Small intestine (tissue), 7 donors: ENCODE data around the gene NRG3. TPM values are rescaled to one million over a fixed set of nuclear protein-coding genes. Genes with fewer than 3 reads are reported as not detected.

Source experiments
- DNase-seq, 2 donors: peaks; one replicate each; pipeline versions ENCODE4 v3.0.0 to v3.0.0-alpha.2; 2013
- FAIRE-seq: peaks from 2 replicates; lab custom pipeline; 2012; peaks lifted over from hg19 to GRCh38; lab: Jason Lieb, UNC
- H3K27ac ChIP-seq, 3 donors: one replicate each; pipeline ENCODE4 v1.5.1; 2013; ENCODE audit warnings: low read length in 2 of 3, mild to moderate bottlenecking in 2 of 3, control low read depth in 1 of 3, inconsistent platforms in 1 of 3, low read depth in 1 of 3, moderate library complexity in 1 of 3
- H3K27me3 ChIP-seq, 3 donors: one replicate each; pipeline ENCODE4 v1.6.1; 2013; ENCODE audit warnings: low read length in 3 of 3, inconsistent platforms in 1 of 3; ENCODE audit not compliant: control insufficient read depth in 3 of 3, insufficient read depth in 3 of 3
- H3K36me3 ChIP-seq, 3 donors: one replicate each; pipeline ENCODE4 v1.6.1; 2013; ENCODE audit warnings: low read length in 3 of 3, inconsistent platforms in 1 of 3, low read depth in 1 of 3, mild to moderate bottlenecking in 1 of 3, moderate library complexity in 1 of 3; ENCODE audit not compliant: control insufficient read depth in 3 of 3, insufficient read depth in 2 of 3
- H3K4me1 ChIP-seq, 3 donors: one replicate each; pipeline ENCODE4 v1.6.1; 2013; ENCODE audit warnings: low read length in 2 of 3, inconsistent platforms in 1 of 3, low read depth in 1 of 3, mild to moderate bottlenecking in 1 of 3, moderate library complexity in 1 of 3; ENCODE audit not compliant: control insufficient read depth in 3 of 3, insufficient read depth in 2 of 3
- H3K4me3 ChIP-seq, 3 donors: one replicate each; pipeline ENCODE4 v1.5.1; 2013; ENCODE audit warnings: low read length in 3 of 3, control low read depth in 1 of 3, inconsistent platforms in 1 of 3, low read depth in 1 of 3, mild to moderate bottlenecking in 1 of 3, moderate library complexity in 1 of 3
- H3K9me3 ChIP-seq, 2 donors: one replicate each; pipeline ENCODE4 v1.6.1; 2013; ENCODE audit warnings: low read depth in 1 of 2, low read length in 1 of 2; ENCODE audit not compliant: control insufficient read depth in 2 of 2, insufficient read depth in 1 of 2
- WGBS, 3 donors: extraction: QIAGEN DNeasy Blood & Tissue Kit; methylation state at CpG; one replicate each; pipeline ENCODE4 v1.1.7; 2013; 5-methylcytosine and 5-hydroxymethylcytosine counted together
- polyA plus RNA-seq, 4 donors: library from polyadenylated mRNA; stranded (reverse) in 3 of 4; unstranded in 1 of 4; fragments of 200-250 nt in 3 of 4; fragments of 120-200 nt in 1 of 4; gene quantifications; one replicate each; pipeline versions ENCODE4 v1.2.1 to v1.2.3, GENCODE V29; 2013
- donor health status: healthy with polysubstance abuse.
- donor health status: control.
- donor health status: control.
- donor health status: Bipolar disorder and iron deficiency.
- donor health status: healthy.

Gene NRG3
- polyA plus RNA-seq, 4 donors: 0.25 to 0.72 TPM; not detected in 2

- no peak overlapping the region for H3K4me3 ChIP-seq
- FAIRE-seq: no peak
- 81 to 84% (median 84%) methylated on average over 2 of the region's 2 CpGs for WGBS, 3 donors
- no peaks in the 10 kb centered on the region for H3K27me3 ChIP-seq
- H3K9me3 ChIP-seq: peaks cover 0 to 1% of the 10 kb centered on the region in 2 donors
- H3K36me3 ChIP-seq: no peaks in the 10 kb centered on the region
- H3K4me1 ChIP-seq: no peaks in the 10 kb centered on the region
- no peak for DNase-seq
- no peak overlapping the region for H3K27ac ChIP-seq
Observed at GRCh38 chr10:82543631-82544030, 668.6 kb downstream of the NRG3 start.

GRCh38 chr10:82544377-82544776, 669.4 kb downstream of the NRG3 start:
- no peak for DNase-seq
- Histone ChIP-seq H3K4me3 (no peak overlapping the region), H3K36me3 (no peaks in the 10 kb centered on the region), H3K27ac (no peak overlapping the region), H3K4me1 (no peaks in the 10 kb centered on the region), H3K9me3 (peaks cover 0 to 1% of the 10 kb centered on the region in 2 donors), H3K27me3 (no peaks in the 10 kb centered on the region)
- 65 to 87% (median 80%) methylated on average over 1 of the region's 1 CpG for WGBS, 3 donors
- FAIRE-seq: no peak

GRCh38 chr10:82551506-82551905, 676.5 kb downstream of the NRG3 start:
- WGBS, 3 donors: 71 to 81% (median 71%) methylated on average over 3 of the region's 3 CpGs
- Histone ChIP-seq H3K4me3 (no peak overlapping the region), H3K4me1 (no peaks in the 10 kb centered on the region), H3K27ac (no peak overlapping the region), H3K9me3 (no peaks in the 10 kb centered on the region), H3K27me3 (no peaks in the 10 kb centered on the region), H3K36me3 (no peaks in the 10 kb centered on the region)
- DNase-seq: no peak
- FAIRE-seq: no peak

- Histone ChIP-seq H3K27me3 (no peaks in the 10 kb centered on the region), H3K9me3 (no peaks in the 10 kb centered on the region), H3K4me3 (no peak overlapping the region), H3K4me1 (no peaks in the 10 kb centered on the region), H3K27ac (no peak overlapping the region), H3K36me3 (no peaks in the 10 kb centered on the region)
- WGBS, 3 donors: 93 to 98% (median 97%) methylated on average over 1 of the region's 1 CpG
- FAIRE-seq (no peak), DNase-seq (no peak)
Observed at GRCh38 chr10:82552267-82552666, 677.3 kb downstream of the NRG3 start.

GRCh38 chr10:82554381-82554780, 679.4 kb downstream of the NRG3 start:
- DNase-seq (no peak), FAIRE-seq (no peak)
- no peaks in the 10 kb centered on the region for H3K36me3 ChIP-seq
- WGBS, 3 donors: 86 to 96% (median 88%) methylated on average over 3 of the region's 3 CpGs
- no peaks in the 10 kb centered on the region for H3K27me3 ChIP-seq
- H3K9me3 ChIP-seq: no peaks in the 10 kb centered on the region
- no peaks in the 10 kb centered on the region for H3K4me1 ChIP-seq
- H3K27ac ChIP-seq: no peak overlapping the region
- no peak overlapping the region for H3K4me3 ChIP-seq

- WGBS, 3 donors: 45 to 71% (median 64%) methylated on average over 2 of the region's 2 CpGs
- Histone ChIP-seq H3K4me1 (no peaks in the 10 kb centered on the region), H3K27me3 (no peaks in the 10 kb centered on the region), H3K4me3 (no peak overlapping the region), H3K36me3 (no peaks in the 10 kb centered on the region), H3K27ac (no peak overlapping the region), H3K9me3 (no peaks in the 10 kb centered on the region)
- DNase-seq (no peak), FAIRE-seq (no peak)
Observed at GRCh38 chr10:82558014-82558607, 683.1 kb downstream of the NRG3 start.

- no peaks in the 10 kb centered on the region for H3K4me1 ChIP-seq
- no peak for FAIRE-seq
- WGBS, 3 donors: 68 to 82% (median 73%) methylated on average over 7 of the region's 7 CpGs
- DNase-seq: peak in 1 of 2 donors; percentile 1
- no peaks in the 10 kb centered on the region for H3K27me3 ChIP-seq
- H3K36me3 ChIP-seq: no peaks in the 10 kb centered on the region
- no peaks in the 10 kb centered on the region for H3K9me3 ChIP-seq
- H3K4me3 ChIP-seq: no peak overlapping the region
- no peak overlapping the region for H3K27ac ChIP-seq
Observed at GRCh38 chr10:82564353-82565196, 689.6 kb downstream of the NRG3 start.

GRCh38 chr10:82565197-82565575, 690.2 kb downstream of the NRG3 start:
- Histone ChIP-seq H3K4me1 (no peaks in the 10 kb centered on the region), H3K36me3 (no peaks in the 10 kb centered on the region), H3K27me3 (no peaks in the 10 kb centered on the region), H3K4me3 (no peak overlapping the region), H3K27ac (no peak overlapping the region), H3K9me3 (no peaks in the 10 kb centered on the region)
- DNase-seq (no peak), FAIRE-seq (no peak)
